GM10248 (cell line): Measurements from ENCODE around the gene CNPY2.
"Not testable (repeated sequence)": the region's sequence is repeated elsewhere in the genome, so short reads cannot be mapped to it uniquely, and the experiment has no call there.

ENCODE experiments used
- CTCF ChIA-PET: fragments of 300-600 bp; sonication (Branson Sonifier 250); formaldehyde crosslinking; extraction: SDS; loops from one replicate; lab custom pipeline; 2021; ENCODE audit warnings: antibody characterized with exemption; lab: Yijun Ruan, JAX
- POLR2A ChIA-PET: fragments of 350-650 bp; sonication (Branson Sonifier 250); formaldehyde crosslinking; extraction: SDS; loops from one replicate; lab custom pipeline; 2020; ENCODE audit warnings: antibody characterized with exemption; lab: Yijun Ruan, JAX
- DNase-seq: peaks from one replicate; pipeline ENCODE4 v3.0.0; 2012; ENCODE audit errors: extremely low spot score
- TF ChIP-seq, protein P1 (sequence below): IDR thresholded peaks from 2 replicates; pipeline ENCODE4 v1.5.1; 2012; ENCODE audit warnings: mild to moderate bottlenecking, low read depth; ENCODE audit errors: extremely low read depth, missing control alignments, control extremely low read depth

The CNPY2 gene

DNA sequence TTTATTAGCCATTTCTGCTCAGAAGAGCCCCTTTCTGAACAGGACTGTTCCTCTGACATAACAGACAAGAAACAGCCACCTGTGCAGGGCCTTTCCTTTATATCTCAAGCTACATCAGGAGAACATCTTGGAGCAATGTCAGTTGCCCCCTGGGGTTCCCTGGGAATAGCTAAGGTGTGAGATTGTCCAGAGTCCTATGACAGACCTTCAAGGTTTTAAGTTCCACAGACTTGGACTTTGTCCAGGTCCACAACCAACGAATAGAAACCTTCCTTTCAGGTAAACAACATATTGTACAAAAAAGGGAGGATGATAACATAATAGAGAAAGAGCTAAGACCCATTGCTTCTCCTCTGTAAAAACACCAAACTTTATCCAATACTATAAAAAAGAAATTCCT lies 25.8 kb upstream of the CNPY2 start:
- TF ChIP-seq, protein P1, sequence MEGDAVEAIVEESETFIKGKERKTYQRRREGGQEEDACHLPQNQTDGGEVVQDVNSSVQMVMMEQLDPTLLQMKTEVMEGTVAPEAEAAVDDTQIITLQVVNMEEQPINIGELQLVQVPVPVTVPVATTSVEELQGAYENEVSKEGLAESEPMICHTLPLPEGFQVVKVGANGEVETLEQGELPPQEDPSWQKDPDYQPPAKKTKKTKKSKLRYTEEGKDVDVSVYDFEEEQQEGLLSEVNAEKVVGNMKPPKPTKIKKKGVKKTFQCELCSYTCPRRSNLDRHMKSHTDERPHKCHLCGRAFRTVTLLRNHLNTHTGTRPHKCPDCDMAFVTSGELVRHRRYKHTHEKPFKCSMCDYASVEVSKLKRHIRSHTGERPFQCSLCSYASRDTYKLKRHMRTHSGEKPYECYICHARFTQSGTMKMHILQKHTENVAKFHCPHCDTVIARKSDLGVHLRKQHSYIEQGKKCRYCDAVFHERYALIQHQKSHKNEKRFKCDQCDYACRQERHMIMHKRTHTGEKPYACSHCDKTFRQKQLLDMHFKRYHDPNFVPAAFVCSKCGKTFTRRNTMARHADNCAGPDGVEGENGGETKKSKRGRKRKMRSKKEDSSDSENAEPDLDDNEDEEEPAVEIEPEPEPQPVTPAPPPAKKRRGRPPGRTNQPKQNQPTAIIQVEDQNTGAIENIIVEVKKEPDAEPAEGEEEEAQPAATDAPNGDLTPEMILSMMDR = no peak
- ChIA-PET CTCF (interaction anchor here (1.1 to 1.6 kb wide), 5 partner anchors 18 to 136 kb away, joined by 3 read pairs; partner anchors contain the start of genes CNPY2 and STAT2), POLR2A (interaction anchor here (0.7 to 1.0 kb wide), 2 partner anchors 18 to 295 kb away, joined by 3 to 11 read pairs; partner anchors contain the start of gene STAT2)
- no peak for DNase-seq

DNA sequence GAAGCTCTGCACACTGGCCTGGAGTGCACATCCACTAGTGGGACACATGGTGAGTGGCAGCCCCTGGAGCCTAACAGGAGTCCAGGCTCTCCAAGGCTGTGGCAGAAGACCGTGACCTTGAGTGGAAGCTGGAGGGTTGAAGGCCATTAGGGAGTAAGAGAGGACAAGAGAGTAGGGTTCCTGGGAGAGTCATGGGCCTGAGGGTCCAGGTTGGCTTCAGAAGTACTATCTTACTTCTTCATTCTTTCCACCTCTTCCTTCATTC lies 23.3 kb upstream of the CNPY2 start:
- ChIA-PET CTCF (interaction anchor here (1.1 to 2.6 kb wide), 6 partner anchors 10 to 150 kb away, joined by 3 to 7 read pairs (median 3); partner anchors contain the start of genes SMARCC2 and STAT2), POLR2A (interaction anchor here (0.7 to 1.7 kb wide), 2 partner anchors 19 to 196 kb away, joined by 3 to 6 read pairs; no protein-coding TSS in a partner anchor)
- TF ChIP-seq, protein P1 = no peak
- DNase-seq = no peak

DNA sequence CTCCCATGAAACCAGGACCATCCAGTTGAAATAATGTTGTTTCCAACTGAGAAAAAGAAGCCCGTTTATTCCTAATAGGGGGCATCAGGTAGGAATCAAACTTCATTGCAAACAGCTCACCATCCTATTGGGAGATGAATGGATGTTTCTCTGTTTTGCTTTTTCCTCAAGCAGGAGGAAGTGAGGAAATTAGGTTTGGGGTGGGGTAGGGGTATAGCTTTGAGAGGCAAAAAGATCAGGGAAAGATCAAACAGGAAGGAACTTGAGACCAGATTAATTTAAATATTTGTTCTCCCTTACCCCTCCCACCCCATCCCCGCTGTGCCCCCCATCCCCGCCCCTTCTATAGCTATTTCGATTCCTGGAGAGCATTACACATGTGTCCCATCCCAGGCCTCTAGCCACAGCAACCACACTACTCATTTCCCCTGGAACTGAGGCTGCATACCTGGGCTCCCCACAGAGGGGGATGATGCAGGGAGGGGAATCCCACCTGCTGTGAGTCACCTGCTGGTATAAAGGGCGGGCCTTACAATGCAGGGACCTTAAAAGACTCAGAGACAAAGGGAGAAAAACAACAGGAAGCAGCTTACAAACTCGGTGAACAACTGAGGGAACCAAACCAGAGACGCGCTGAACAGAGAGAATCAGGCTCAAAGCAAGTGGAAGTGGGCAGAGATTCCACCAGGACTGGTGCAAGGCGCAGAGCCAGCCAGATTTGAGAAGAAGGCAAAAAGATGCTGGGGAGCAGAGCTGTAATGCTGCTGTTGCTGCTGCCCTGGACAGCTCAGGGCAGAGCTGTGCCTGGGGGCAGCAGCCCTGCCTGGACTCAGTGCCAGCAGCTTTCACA lies 22.7 kb upstream of the CNPY2 start, which contains the start of gene IL23A:
Gene IL23A (plus strand): TSS at position 577 of the 850 bp plus-strand sequence. CDS start 161 bp downstream, at position 738.
- DNase-seq = peak; percentile 70
- CTCF ChIA-PET = interaction anchor here (0.7 to 2.6 kb wide), 8 partner anchors 11 to 149 kb away, joined by 3 to 7 read pairs (median 3); partner anchors contain the start of genes SMARCC2 and STAT2
- POLR2A ChIA-PET = interaction anchor here (0.7 to 2.1 kb wide), 3 partner anchors 20 to 197 kb away, joined by 3 to 8 read pairs (median 6); partner anchors contain the start of gene STAT2
- TF ChIP-seq, protein P1 = no peak

DNA sequence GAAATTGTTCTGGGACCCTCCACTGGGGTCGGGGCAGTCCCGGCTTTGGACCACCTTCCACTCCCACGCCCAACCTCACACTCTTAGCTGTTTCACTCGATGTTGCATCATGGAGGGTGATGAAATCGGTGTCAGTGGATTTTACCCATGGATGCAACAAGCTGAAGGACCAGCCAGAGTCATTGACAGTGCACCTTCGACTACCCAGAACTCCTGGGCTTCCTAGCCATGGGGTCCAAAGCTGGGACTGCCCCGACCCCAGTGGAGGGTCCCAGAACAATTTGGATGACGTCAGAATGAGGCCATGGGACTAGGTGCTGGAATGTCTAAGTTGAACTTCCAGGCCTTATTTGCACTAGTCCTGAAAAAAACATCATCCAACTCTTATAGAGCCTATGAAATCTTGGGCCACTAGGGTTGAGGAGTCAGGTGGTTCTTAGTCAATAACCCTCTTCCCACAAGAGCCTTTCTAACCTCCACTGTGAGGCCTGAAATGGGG lies 22.0 kb upstream of the CNPY2 start:
- POLR2A ChIA-PET = interaction anchor here (0.9 to 2.1 kb wide), 2 partner anchors 22 kb away, joined by 3 to 8 read pairs; partner anchors contain the start of genes CNPY2 and STAT2
- CTCF ChIA-PET = interaction anchor here (0.7 to 2.6 kb wide), 9 partner anchors 11 to 148 kb away, joined by 3 to 7 read pairs (median 3); partner anchors contain the start of genes SMARCC2 and STAT2
- TF ChIP-seq, protein P1 = no peak
- DNase-seq = no peak

DNA sequence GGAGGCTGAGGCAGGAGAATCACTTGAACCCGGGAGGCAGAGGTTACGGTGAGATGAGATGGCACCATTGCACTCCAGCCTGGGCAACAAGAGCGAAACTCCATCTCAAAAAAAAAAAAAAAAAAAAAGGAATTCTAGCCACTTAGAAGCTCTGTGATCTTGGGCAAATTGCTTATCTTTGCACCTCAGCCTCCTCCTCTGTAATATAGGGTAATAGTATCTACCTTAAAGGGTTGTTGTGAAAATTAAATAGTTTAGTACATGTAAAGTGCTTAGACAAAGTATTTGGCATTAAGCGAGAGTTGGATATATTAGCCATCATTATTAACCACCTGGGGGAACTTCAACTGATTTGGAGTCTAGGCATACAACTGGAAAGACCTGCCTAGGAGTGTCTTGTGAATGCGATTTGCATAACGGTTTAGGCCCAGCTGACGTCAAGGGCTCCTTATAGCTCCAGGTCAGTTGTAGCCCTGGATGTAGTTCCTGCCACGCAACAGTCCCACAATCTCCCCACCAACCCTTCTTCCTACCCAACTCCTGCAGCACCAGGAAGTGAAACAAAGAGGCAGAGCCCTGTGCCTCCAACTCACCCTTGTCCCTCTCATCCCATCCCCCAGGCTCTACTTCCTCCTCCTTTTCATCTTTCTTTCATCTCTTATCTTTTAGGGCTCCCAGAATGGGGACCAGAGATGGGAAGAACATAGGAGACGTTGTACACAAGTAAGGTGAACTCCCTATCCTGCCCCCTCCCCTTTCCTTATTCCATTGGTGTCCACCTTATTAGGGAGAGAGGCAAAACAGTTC lies 20.8 kb upstream of the CNPY2 start:
- peak; percentile 49 for DNase-seq
- CTCF ChIA-PET = interaction anchor here (1.1 to 2.0 kb wide), 3 partner anchors 12 to 23 kb away, joined by 3 to 6 read pairs (median 5); partner anchors contain the start of gene STAT2
- TF ChIP-seq, protein P1 = no peak
- POLR2A ChIA-PET = interaction anchor here (0.6 to 2.1 kb wide), 6 partner anchors 21 to 1177 kb away, joined by 3 to 8 read pairs (median 4); partner anchors contain the start of genes CNPY2 and STAT2

DNA sequence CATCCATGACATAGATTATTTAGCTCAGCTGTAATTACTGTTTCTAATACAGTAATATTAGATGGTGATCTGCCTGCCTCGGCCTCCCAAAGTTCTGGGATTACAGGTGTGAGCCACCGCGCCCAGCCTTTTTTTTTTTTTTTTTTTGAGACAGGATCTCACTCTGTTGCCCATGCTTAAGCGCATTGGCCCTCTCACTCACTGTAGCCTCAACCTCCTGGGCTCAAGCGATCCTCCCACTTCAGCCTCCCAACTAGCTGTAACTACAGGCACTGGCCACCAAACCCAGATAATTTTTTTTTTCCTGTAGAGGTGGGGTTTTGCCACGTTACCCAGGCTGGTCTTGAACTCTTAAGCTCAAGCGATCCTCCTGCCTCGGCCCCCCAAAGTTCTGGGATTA lies 19.7 kb upstream of the CNPY2 start:
- CTCF ChIA-PET = interaction anchor here (1.0 to 2.4 kb wide), 3 partner anchors 10 to 24 kb away, joined by 4 to 16 read pairs (median 5); partner anchors contain the start of gene STAT2

More for the DNA sequence above, 19.7 kb upstream of the CNPY2 start:
- POLR2A ChIA-PET, DNase-seq: not testable (repeated sequence)
